Lower lobe of right lung (tissue), 2 donors: ENCODE measurements around the gene CUBN. TPM values are rescaled to one million over a fixed set of nuclear protein-coding genes. Genes with fewer than 3 reads are reported as not detected.

Source experiments
- ATAC-seq, 2 donors: fragments of 200-7000 bp; cut with Tn5 transposase; one replicate each; pipeline ENCODE4 v1.9.1; 2020 to 2022; ENCODE audit warnings: mild to moderate bottlenecking in 2 of 2, moderate library complexity in 2 of 2
- DNase-seq: peaks from one replicate; pipeline ENCODE4 v3.0.0-alpha.2; 2020
- H3K27ac ChIP-seq: fragments of 200-600 bp; one replicate; pipeline ENCODE4 v1.8.0; 2022
- H3K27me3 ChIP-seq: fragments of 200-600 bp; one replicate; pipeline ENCODE4 v1.8.0; 2022; ENCODE audit warnings: low read depth
- H3K36me3 ChIP-seq: fragments of 200-600 bp; one replicate; pipeline ENCODE4 v1.8.0; 2022; ENCODE audit warnings: mild to moderate bottlenecking
- H3K4me1 ChIP-seq: fragments of 200-600 bp; one replicate; pipeline ENCODE4 v1.8.0; 2022
- H3K4me3 ChIP-seq: fragments of 200-600 bp; one replicate; pipeline ENCODE4 v1.8.0; 2022; ENCODE audit warnings: mild to moderate bottlenecking
- H3K9me3 ChIP-seq: fragments of 200-600 bp; one replicate; pipeline ENCODE4 v1.8.0; 2022
- CTCF ChIP-seq: fragments of 200-600 bp; IDR thresholded peaks from one replicate; pipeline ENCODE4 v1.8.0; 2022; ENCODE audit warnings: antibody characterized with exemption, mild to moderate bottlenecking
- intact Hi-C: fragments of 100-400 bp; cut with DNase I; formaldehyde crosslinking; loops from one replicate; pipeline ENCODE4 v1.11.0; 2022
- total RNA-seq: library from RNA; stranded (reverse); fragmentation: NEBNext Ultra II Directional; extraction: Animal tissue kit (Norgen Biotek cat#: 25700); gene quantifications from one replicate; pipeline ENCODE4 v1.2.1, GENCODE V29; 2021
- donor health status: DM: no; HTN: yes; CAD: no; lungs with severe emphysema.

Gene CUBN
- total RNA-seq, 1 donor from 2014 or later: 2.2 TPM

- intact Hi-C loops: no loop called here
- ATAC-seq: no peak
- no peak overlapping the region for H3K4me3 ChIP-seq
- H3K27ac ChIP-seq: no peak overlapping the region
- H3K4me1 ChIP-seq: no peaks in the 10 kb centered on the region
- TF ChIP-seq CTCF: no peak
- H3K36me3 ChIP-seq: no peaks in the 10 kb centered on the region
- no peaks in the 10 kb centered on the region for H3K9me3 ChIP-seq
- no peak for DNase-seq
- H3K27me3 ChIP-seq: no peaks in the 10 kb centered on the region
Measured at GRCh38 chr10:17143055-17143690, 13.6 kb upstream of the CUBN start.

- Histone ChIP-seq H3K27ac (no peak overlapping the region), H3K4me1 (no peaks in the 10 kb centered on the region), H3K27me3 (no peaks in the 10 kb centered on the region), H3K4me3 (no peak overlapping the region), H3K36me3 (no peaks in the 10 kb centered on the region), H3K9me3 (no peaks in the 10 kb centered on the region)
- intact Hi-C loops: no loop called here
- ATAC-seq (no peak), DNase-seq (no peak)
- no peak for TF ChIP-seq CTCF
Measured at GRCh38 chr10:17141504-17142229, 12.1 kb upstream of the CUBN start.

DNA sequence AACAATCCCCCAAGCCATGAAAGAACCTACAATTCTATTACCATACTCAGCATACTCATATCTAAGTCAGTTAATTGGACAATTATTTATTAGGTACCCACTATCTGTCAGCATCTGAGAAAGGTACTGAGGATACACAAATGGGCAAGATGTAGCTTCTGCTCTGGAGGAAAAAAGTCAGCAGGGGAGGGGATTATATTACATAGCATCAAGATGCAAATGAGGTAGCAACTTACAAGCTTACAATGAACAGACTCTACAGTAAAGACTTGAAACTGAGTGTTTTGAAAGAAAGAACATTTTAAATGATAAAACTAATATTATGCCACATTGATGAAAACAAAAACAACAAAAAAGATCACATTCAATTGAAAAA, 10.8 kb upstream of the CUBN start:
- DNase-seq: no peak
- ATAC-seq: no peak
- no peaks in the 10 kb centered on the region for H3K9me3 ChIP-seq
- intact Hi-C loops: no loop called here
- no peak overlapping the region for H3K4me3 ChIP-seq
- H3K27ac ChIP-seq: no peak overlapping the region
- no peaks in the 10 kb centered on the region for H3K27me3 ChIP-seq
- no peak for TF ChIP-seq CTCF
- no peaks in the 10 kb centered on the region for H3K36me3 ChIP-seq
- no peaks in the 10 kb centered on the region for H3K4me1 ChIP-seq

- Histone ChIP-seq H3K9me3 (no peaks in the 10 kb centered on the region), H3K36me3 (no peaks in the 10 kb centered on the region), H3K27ac (no peak overlapping the region), H3K27me3 (no peaks in the 10 kb centered on the region), H3K4me1 (no peaks in the 10 kb centered on the region), H3K4me3 (no peak overlapping the region)
- ATAC-seq (no peak), DNase-seq (no peak)
- TF ChIP-seq CTCF: no peak
- intact Hi-C loops: no loop called here
Measured at GRCh38 chr10:17138460-17139042, 8.9 kb upstream of the CUBN start.

- DNase-seq (no peak), ATAC-seq (no peak)
- no peaks in the 10 kb centered on the region for H3K9me3 ChIP-seq
- no peaks in the 10 kb centered on the region for H3K4me1 ChIP-seq
- H3K27ac ChIP-seq: no peak overlapping the region
- H3K4me3 ChIP-seq: no peak overlapping the region
- intact Hi-C loops: no loop called here
- no peaks in the 10 kb centered on the region for H3K27me3 ChIP-seq
- H3K36me3 ChIP-seq: no peaks in the 10 kb centered on the region
- no peak for TF ChIP-seq CTCF
Measured at GRCh38 chr10:17134737-17135260, 5.2 kb upstream of the CUBN start.
